Esophagus squamous epithelium (tissue), 4 donors: ENCODE results near the gene SHISA2.

Experiments
- POLR2A ChIP-seq, 4 donors: fragments of 450-650 bp; IDR thresholded peaks; one replicate each; pipeline ENCODE4 v1.6.1; 2017; ENCODE audit warnings: antibody characterized with exemption in 4 of 4, mild to moderate bottlenecking in 4 of 4, moderate library complexity in 3 of 4
- TF ChIP-seq, protein P1 (sequence below), 6 experiments: fragments of 450-650 bp in 4 of 6; fragments of 200-600 bp in 2 of 6; sonication (generic) in 2 of 6; IDR thresholded peaks; one replicate each; pipeline ENCODE4 v1.5.1; 2016 to 2019; ENCODE audit warnings: antibody characterized with exemption in 6 of 6, mild to moderate bottlenecking in 4 of 6, moderate library complexity in 4 of 6

DNA sequence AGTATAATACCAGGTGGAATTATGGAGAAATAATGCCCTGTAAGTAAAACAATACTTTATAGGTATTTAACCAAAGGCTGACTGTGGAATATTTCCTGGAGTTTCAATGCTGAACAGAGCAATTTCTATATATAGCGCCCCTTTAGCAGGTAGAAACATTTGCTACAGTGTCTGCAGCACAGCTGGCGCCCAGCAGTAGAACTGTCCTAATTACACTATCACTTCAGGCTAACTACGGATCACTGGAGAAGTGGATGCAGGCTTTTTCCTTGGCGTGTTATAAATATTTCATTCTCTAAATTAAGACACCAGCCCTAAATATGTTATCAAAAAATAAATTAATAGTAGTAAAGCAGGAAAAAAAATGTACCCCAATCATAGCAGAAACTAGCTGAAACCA is 3.1 kb downstream of the SHISA2 start:
- TF ChIP-seq, protein P1, sequence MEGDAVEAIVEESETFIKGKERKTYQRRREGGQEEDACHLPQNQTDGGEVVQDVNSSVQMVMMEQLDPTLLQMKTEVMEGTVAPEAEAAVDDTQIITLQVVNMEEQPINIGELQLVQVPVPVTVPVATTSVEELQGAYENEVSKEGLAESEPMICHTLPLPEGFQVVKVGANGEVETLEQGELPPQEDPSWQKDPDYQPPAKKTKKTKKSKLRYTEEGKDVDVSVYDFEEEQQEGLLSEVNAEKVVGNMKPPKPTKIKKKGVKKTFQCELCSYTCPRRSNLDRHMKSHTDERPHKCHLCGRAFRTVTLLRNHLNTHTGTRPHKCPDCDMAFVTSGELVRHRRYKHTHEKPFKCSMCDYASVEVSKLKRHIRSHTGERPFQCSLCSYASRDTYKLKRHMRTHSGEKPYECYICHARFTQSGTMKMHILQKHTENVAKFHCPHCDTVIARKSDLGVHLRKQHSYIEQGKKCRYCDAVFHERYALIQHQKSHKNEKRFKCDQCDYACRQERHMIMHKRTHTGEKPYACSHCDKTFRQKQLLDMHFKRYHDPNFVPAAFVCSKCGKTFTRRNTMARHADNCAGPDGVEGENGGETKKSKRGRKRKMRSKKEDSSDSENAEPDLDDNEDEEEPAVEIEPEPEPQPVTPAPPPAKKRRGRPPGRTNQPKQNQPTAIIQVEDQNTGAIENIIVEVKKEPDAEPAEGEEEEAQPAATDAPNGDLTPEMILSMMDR (IDR thresholded peaks at IDR 0.05): no peak
- TF ChIP-seq POLR2A (IDR thresholded peaks at IDR 0.05): no peak
